Muscle layer of colon (tissue), 2 donors: ENCODE results near the gene WDR45B.
"Not testable (repeated sequence)": the region's sequence is repeated elsewhere in the genome, so short reads cannot be mapped to it uniquely, and the experiment has no call there.

Source experiments
- H3K27ac ChIP-seq: one replicate; pipeline ENCODE4 v1.7.0; 2013; ENCODE audit warnings: low read depth, mild to moderate bottlenecking, low read length, moderate library complexity
- H3K27me3 ChIP-seq, 2 donors: one replicate each; pipeline ENCODE4 v1.7.0; 2013; ENCODE audit warnings: low read length in 2 of 2, mild to moderate bottlenecking in 2 of 2; ENCODE audit not compliant: insufficient read depth in 2 of 2, control insufficient read depth in 1 of 2
- H3K36me3 ChIP-seq: one replicate; pipeline ENCODE4 v1.7.0; 2013; ENCODE audit warnings: mild to moderate bottlenecking, low read length; ENCODE audit not compliant: insufficient read depth
- H3K4me1 ChIP-seq: one replicate; pipeline ENCODE4 v1.7.0; 2013; ENCODE audit warnings: mild to moderate bottlenecking, low read length; ENCODE audit not compliant: insufficient read depth
- H3K4me3 ChIP-seq, 2 donors: one replicate each; pipeline ENCODE4 v1.7.0; 2013; ENCODE audit warnings: low read length in 2 of 2, low read depth in 1 of 2, mild to moderate bottlenecking in 1 of 2, moderate library complexity in 1 of 2
- H3K9ac ChIP-seq: one replicate; pipeline ENCODE4 v1.7.0; 2013; ENCODE audit warnings: low read length
- H3K9me3 ChIP-seq: one replicate; pipeline ENCODE4 v1.7.0; 2013; ENCODE audit warnings: mild to moderate bottlenecking, low read length
- donor health status: abdominal sarcoma.
- donor health status: Adenocarcinoma of cecum.

The WDR45B gene

GRCh38 chr17:82582709-82583108 lies 65.5 kb downstream of the WDR45B start:
- H3K36me3 ChIP-seq, result peaks cover 38% of the 10 kb centered on the region

GRCh38 chr17:82582213-82582612 lies 66.0 kb downstream of the WDR45B start:
- Histone ChIP-seq H3K4me1 (no peaks in the 10 kb centered on the region), H3K36me3 (peaks cover 33% of the 10 kb centered on the region), H3K27me3 (no peaks in the 10 kb centered on the region), H3K9ac (no peak overlapping the region), H3K9me3 (no peaks in the 10 kb centered on the region), H3K4me3 (no peak overlapping the region), H3K27ac (no peak overlapping the region)

More at GRCh38 chr17:82582709-82583108, 65.5 kb downstream of the WDR45B start:
- Histone ChIP-seq H3K4me3 (no peak overlapping the region), H3K9me3 (no peaks in the 10 kb centered on the region), H3K27me3 (no peaks in the 10 kb centered on the region), H3K27ac (no peak overlapping the region), H3K4me1 (peaks cover under 1% of the 10 kb centered on the region), H3K9ac (no peak overlapping the region)

- not testable (repeated sequence) for H3K9me3 ChIP-seq, H3K27me3 ChIP-seq, H3K4me3 ChIP-seq, H3K27ac ChIP-seq, H3K4me1 ChIP-seq, H3K9ac ChIP-seq
- peaks cover 20% of the 10 kb centered on the region for H3K36me3 ChIP-seq
These were observed 68.3 kb downstream of the WDR45B start for GRCh38 chr17:82579969-82580368.

- H3K9ac ChIP-seq, result no peak overlapping the region
- H3K4me3 ChIP-seq, result no peak overlapping the region
- H3K9me3 ChIP-seq, result no peaks in the 10 kb centered on the region
- H3K36me3 ChIP-seq, result peaks cover 23% of the 10 kb centered on the region
- no peaks in the 10 kb centered on the region for H3K4me1 ChIP-seq
- no peak overlapping the region for H3K27ac ChIP-seq
- H3K27me3 ChIP-seq, result no peaks in the 10 kb centered on the region
These were observed 70.9 kb downstream of the WDR45B start for GRCh38 chr17:82577300-82577699.

- peaks cover 25% of the 10 kb centered on the region for H3K36me3 ChIP-seq
- H3K4me3 ChIP-seq, H3K9ac ChIP-seq, H3K9me3 ChIP-seq, H3K27ac ChIP-seq, H3K4me1 ChIP-seq, H3K27me3 ChIP-seq: not testable (repeated sequence)
These were observed 72.5 kb downstream of the WDR45B start for GRCh38 chr17:82575581-82576221.

GRCh38 chr17:82574041-82574440 lies 74.2 kb downstream of the WDR45B start:
- peaks cover 30% of the 10 kb centered on the region for H3K36me3 ChIP-seq
- no peak overlapping the region for H3K4me3 ChIP-seq
- H3K27ac ChIP-seq, result no peak overlapping the region
- H3K4me1 ChIP-seq, result no peaks in the 10 kb centered on the region
- H3K27me3 ChIP-seq, result no peaks in the 10 kb centered on the region
- H3K9me3 ChIP-seq, result no peaks in the 10 kb centered on the region
- no peak overlapping the region for H3K9ac ChIP-seq

GRCh38 chr17:82571855-82572254 lies 76.4 kb downstream of the WDR45B start:
- no peak overlapping the region for H3K27ac ChIP-seq
- H3K36me3 ChIP-seq, result peaks cover 46% of the 10 kb centered on the region
- H3K9me3 ChIP-seq, result no peaks in the 10 kb centered on the region
- H3K4me1 ChIP-seq, result no peaks in the 10 kb centered on the region
- H3K27me3 ChIP-seq, result no peaks in the 10 kb centered on the region
- H3K9ac ChIP-seq, result no peak overlapping the region
- H3K4me3 ChIP-seq, result no peak overlapping the region

GRCh38 chr17:82570277-82570676 lies 78.0 kb downstream of the WDR45B start:
- Histone ChIP-seq H3K9me3 (no peaks in the 10 kb centered on the region), H3K27ac (no peak overlapping the region), H3K4me1 (peaks cover 10% of the 10 kb centered on the region), H3K4me3 (no peak overlapping the region), H3K9ac (no peak overlapping the region), H3K36me3 (peaks cover 60% of the 10 kb centered on the region), H3K27me3 (no peaks in the 10 kb centered on the region)

GRCh38 chr17:82569621-82570020 lies 78.6 kb downstream of the WDR45B start:
- Histone ChIP-seq H3K4me3 (no peak overlapping the region), H3K27ac (no peak overlapping the region), H3K4me1 (peaks cover 11% of the 10 kb centered on the region), H3K27me3 (no peaks in the 10 kb centered on the region), H3K9me3 (no peaks in the 10 kb centered on the region), H3K9ac (no peak overlapping the region), H3K36me3 (peaks cover 54% of the 10 kb centered on the region)

GRCh38 chr17:82568997-82569393 lies 79.2 kb downstream of the WDR45B start:
- H3K27me3 ChIP-seq, result no peaks in the 10 kb centered on the region
- no peaks in the 10 kb centered on the region for H3K9me3 ChIP-seq
- no peak overlapping the region for H3K4me3 ChIP-seq
- no peak overlapping the region for H3K27ac ChIP-seq
- H3K9ac ChIP-seq, result no peak overlapping the region
- peaks cover 51% of the 10 kb centered on the region for H3K36me3 ChIP-seq
- peaks cover 11% of the 10 kb centered on the region for H3K4me1 ChIP-seq

GRCh38 chr17:82567286-82567685 lies 81.0 kb downstream of the WDR45B start:
- Histone ChIP-seq H3K4me1 (peaks cover 15% of the 10 kb centered on the region), H3K36me3 (peaks cover 40% of the 10 kb centered on the region), H3K27ac (no peak overlapping the region)

More at GRCh38 chr17:82567286-82567685, 81.0 kb downstream of the WDR45B start:
- no peak overlapping the region for H3K9ac ChIP-seq
- H3K4me3 ChIP-seq, result no peak overlapping the region
- no peaks in the 10 kb centered on the region for H3K27me3 ChIP-seq
- no peaks in the 10 kb centered on the region for H3K9me3 ChIP-seq
